ENCODE data around the gene STARD8.

STARD8 gene

DNA sequence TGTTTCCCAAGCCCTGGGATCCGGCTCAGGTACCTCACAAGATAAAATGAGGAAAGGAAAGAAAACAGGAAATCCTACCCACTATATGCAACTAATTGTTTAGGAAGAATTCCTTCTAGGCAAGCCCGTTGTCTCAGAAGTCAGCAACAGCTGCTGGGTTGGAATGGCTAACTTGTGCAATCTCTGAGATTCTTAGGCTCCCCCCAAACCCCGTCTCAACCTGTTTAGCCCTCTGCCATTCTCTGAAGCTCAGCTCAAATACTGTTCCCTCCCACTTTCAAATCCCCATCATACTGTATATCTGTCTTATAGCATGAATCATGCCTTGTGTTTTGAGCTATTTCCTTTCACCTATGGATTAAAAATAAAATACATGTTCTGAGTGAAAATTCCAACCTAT lies 28.9 kb downstream of the STARD8 start:
- Histone ChIP-seq H3K4me3 (replicated peaks; ENCODE audit: insufficient read depth, low read length) (no peak overlapping the region), H3K27ac (replicated peaks) (no peak overlapping the region), H3K27me3 (ENCODE audit: insufficient read depth, poor library complexity, severe bottlenecking) (no peaks in the 10 kb centered on the region)
- TF ChIP-seq, protein P1, sequence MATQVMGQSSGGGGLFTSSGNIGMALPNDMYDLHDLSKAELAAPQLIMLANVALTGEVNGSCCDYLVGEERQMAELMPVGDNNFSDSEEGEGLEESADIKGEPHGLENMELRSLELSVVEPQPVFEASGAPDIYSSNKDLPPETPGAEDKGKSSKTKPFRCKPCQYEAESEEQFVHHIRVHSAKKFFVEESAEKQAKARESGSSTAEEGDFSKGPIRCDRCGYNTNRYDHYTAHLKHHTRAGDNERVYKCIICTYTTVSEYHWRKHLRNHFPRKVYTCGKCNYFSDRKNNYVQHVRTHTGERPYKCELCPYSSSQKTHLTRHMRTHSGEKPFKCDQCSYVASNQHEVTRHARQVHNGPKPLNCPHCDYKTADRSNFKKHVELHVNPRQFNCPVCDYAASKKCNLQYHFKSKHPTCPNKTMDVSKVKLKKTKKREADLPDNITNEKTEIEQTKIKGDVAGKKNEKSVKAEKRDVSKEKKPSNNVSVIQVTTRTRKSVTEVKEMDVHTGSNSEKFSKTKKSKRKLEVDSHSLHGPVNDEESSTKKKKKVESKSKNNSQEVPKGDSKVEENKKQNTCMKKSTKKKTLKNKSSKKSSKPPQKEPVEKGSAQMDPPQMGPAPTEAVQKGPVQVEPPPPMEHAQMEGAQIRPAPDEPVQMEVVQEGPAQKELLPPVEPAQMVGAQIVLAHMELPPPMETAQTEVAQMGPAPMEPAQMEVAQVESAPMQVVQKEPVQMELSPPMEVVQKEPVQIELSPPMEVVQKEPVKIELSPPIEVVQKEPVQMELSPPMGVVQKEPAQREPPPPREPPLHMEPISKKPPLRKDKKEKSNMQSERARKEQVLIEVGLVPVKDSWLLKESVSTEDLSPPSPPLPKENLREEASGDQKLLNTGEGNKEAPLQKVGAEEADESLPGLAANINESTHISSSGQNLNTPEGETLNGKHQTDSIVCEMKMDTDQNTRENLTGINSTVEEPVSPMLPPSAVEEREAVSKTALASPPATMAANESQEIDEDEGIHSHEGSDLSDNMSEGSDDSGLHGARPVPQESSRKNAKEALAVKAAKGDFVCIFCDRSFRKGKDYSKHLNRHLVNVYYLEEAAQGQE (IDR thresholded peaks at IDR 0.05; ENCODE audit: insufficient replicate concordance, low read depth): no peak
- TF ChIP-seq GABPA (IDR thresholded peaks at IDR 0.05; ENCODE audit: low read depth): no peak
- no peak for DNase-seq (ENCODE audit: low read depth in 1 of 2, low spot score in 1 of 2)

DNA sequence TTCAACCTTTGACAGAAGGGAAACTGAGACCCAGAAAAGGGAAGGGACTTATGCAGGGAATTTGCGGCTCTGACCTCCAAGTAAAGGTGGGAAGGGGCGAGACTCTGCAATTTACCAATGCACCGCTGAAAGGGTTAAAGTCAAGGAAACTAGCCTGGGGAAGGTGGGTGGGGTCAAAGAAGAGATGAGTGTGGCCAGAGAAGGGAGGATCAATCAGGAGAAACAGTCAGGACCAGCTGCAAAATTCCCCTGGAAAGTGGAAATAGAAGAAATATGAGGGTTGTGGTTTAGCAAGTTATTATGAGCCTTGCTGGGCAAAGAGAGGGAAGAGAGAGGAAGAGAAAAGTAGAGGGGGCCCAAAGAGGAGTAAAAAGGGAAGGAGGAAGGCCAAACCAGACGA lies 30.5 kb downstream of the STARD8 start:
- no peak overlapping the region for H3K27ac ChIP-seq (replicated peaks)
- no peaks in the 10 kb centered on the region for H3K27me3 ChIP-seq (ENCODE audit: insufficient read depth, poor library complexity, severe bottlenecking)
- TF ChIP-seq, protein P2, sequence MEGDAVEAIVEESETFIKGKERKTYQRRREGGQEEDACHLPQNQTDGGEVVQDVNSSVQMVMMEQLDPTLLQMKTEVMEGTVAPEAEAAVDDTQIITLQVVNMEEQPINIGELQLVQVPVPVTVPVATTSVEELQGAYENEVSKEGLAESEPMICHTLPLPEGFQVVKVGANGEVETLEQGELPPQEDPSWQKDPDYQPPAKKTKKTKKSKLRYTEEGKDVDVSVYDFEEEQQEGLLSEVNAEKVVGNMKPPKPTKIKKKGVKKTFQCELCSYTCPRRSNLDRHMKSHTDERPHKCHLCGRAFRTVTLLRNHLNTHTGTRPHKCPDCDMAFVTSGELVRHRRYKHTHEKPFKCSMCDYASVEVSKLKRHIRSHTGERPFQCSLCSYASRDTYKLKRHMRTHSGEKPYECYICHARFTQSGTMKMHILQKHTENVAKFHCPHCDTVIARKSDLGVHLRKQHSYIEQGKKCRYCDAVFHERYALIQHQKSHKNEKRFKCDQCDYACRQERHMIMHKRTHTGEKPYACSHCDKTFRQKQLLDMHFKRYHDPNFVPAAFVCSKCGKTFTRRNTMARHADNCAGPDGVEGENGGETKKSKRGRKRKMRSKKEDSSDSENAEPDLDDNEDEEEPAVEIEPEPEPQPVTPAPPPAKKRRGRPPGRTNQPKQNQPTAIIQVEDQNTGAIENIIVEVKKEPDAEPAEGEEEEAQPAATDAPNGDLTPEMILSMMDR (IDR thresholded peaks at IDR 0.05; ENCODE audit: insufficient read depth, low read length): no peak
- TF ChIP-seq GABPA (IDR thresholded peaks at IDR 0.05; ENCODE audit: low read depth): no peak
- TF ChIP-seq, protein P1 (IDR thresholded peaks at IDR 0.05; ENCODE audit: insufficient replicate concordance, low read depth): no peak
- TF ChIP-seq SPI1 (IDR thresholded peaks at IDR 0.05; ENCODE audit: borderline replicate concordance, low read depth): no peak
- no peak for TF ChIP-seq POLR2AphosphoS5 (IDR thresholded peaks at IDR 0.05; ENCODE audit: low read depth)
- H3K4me3 ChIP-seq (replicated peaks; ENCODE audit: insufficient read depth, low read length): no peak overlapping the region
- DNase-seq (ENCODE audit: low read depth in 1 of 2, low spot score in 1 of 2): no peak

DNA sequence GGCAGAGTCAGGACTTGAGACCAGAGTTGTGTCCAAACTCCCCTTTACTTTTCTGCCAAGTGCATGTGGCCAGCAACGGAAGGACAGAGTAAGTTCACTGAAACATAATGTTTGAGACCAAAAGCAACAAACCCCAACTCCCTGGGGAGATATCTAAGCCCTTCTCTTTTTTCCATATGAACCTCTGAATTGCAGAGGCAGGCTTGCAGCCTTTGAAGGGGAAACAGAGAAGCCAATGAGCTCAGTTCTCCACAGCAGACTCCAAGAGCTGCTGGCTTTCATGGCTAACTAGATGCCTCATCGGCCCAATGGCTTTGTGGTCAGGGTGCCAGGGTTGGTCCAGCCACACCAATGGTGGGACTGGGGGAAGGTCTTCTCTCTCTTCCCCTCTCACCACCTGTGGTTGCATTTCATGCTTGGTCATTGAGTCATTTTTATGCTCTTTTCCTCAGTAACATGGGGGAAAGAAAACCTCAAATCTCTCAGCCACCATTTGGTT lies 34.0 kb downstream of the STARD8 start:
- TF ChIP-seq POLR2AphosphoS5 (IDR thresholded peaks at IDR 0.05; ENCODE audit: low read depth): no peak
- no peak for TF ChIP-seq GABPA (IDR thresholded peaks at IDR 0.05; ENCODE audit: low read depth)
- TF ChIP-seq SPI1 (IDR thresholded peaks at IDR 0.05; ENCODE audit: borderline replicate concordance, low read depth): no peak
- TF ChIP-seq, protein P1 (IDR thresholded peaks at IDR 0.05; ENCODE audit: insufficient replicate concordance, low read depth): no peak
- TF ChIP-seq, protein P2 (IDR thresholded peaks at IDR 0.05; ENCODE audit: insufficient read depth, low read length): no peak
- H3K4me3 ChIP-seq (replicated peaks; ENCODE audit: insufficient read depth, low read length): no peak overlapping the region
- H3K27me3 ChIP-seq (ENCODE audit: insufficient read depth, poor library complexity, severe bottlenecking): no peaks in the 10 kb centered on the region
- no peak overlapping the region for H3K27ac ChIP-seq (replicated peaks)
- no peak for DNase-seq (ENCODE audit: low read depth in 1 of 2, low spot score in 1 of 2)

Data from HL-60 (cell line).